HEK293T (cell line): Measurements from ENCODE around the gene RETREG2.

Experiments used
- BHLHE40 ChIP-seq: fragments of 450-650 bp; IDR thresholded peaks from 2 replicates; pipeline ENCODE4 v1.6.1; 2016; ENCODE audit warnings: mild to moderate bottlenecking, moderate library complexity, borderline replicate concordance
- ELF4 ChIP-seq: fragments of 450-650 bp; IDR thresholded peaks from 2 replicates; pipeline ENCODE4 v1.6.1; 2017; ENCODE audit warnings: antibody characterized with exemption
- FOXA1 ChIP-seq: fragments of 450-650 bp; IDR thresholded peaks from 2 replicates; pipeline ENCODE4 v1.6.1; 2016; ENCODE audit warnings: mild to moderate bottlenecking
- FOXK2 ChIP-seq: fragments of 450-650 bp; IDR thresholded peaks from 2 replicates; pipeline ENCODE4 v1.6.1; 2016; ENCODE audit warnings: mild to moderate bottlenecking
- FOXM1 ChIP-seq: fragments of 450-650 bp; IDR thresholded peaks from 2 replicates; pipeline ENCODE4 v1.6.1; 2017; ENCODE audit warnings: mild to moderate bottlenecking, borderline replicate concordance
- HDGF ChIP-seq: fragments of 450-650 bp; IDR thresholded peaks from 2 replicates; pipeline ENCODE4 v1.6.1; 2017; ENCODE audit warnings: antibody characterized with exemption, borderline replicate concordance
- L3MBTL2 ChIP-seq: fragments of 450-650 bp; conservative IDR thresholded peaks from 2 replicates; pipeline ENCODE4 v1.6.1; 2016; ENCODE audit warnings: mild to moderate bottlenecking
- SP1 ChIP-seq: fragments of 450-650 bp; IDR thresholded peaks from 2 replicates; pipeline ENCODE4 v1.6.1; 2017
- SUZ12 ChIP-seq: fragments of 450-650 bp; IDR thresholded peaks from 2 replicates; pipeline ENCODE4 v1.6.1; 2016; ENCODE audit warnings: mild to moderate bottlenecking
- TARDBP ChIP-seq: fragments of 450-650 bp; IDR thresholded peaks from 2 replicates; pipeline ENCODE4 v1.6.1; 2016
- ZNF384 ChIP-seq: fragments of 450-650 bp; IDR thresholded peaks from 2 replicates; pipeline ENCODE4 v1.6.1; 2016
- TF ChIP-seq, protein P1 (sequence below): fragments of 450-650 bp; IDR thresholded peaks from 2 replicates; pipeline ENCODE4 v1.6.1; 2016

DNA sequence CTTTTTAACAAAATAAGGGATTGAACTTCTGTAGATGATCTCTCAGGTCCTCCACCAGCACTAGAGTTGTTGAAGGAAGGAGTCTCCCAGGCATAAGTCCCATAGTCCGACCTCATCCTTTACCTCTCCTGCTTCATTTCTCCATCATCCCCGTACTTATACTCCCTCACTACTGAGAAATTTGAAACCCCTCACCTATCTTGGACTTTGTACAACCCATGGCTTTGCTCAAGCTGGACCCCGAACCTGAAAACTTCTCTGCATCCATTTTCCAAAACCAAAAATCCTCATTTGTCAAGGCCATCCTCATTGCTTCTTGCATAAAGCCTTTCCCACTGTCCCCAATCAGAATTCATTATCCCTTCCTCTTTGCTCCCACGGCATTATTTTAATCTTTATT lies 17.0 kb upstream of the RETREG2 start:
- TF ChIP-seq TARDBP = no peak
- TF ChIP-seq FOXA1 = no peak
- TF ChIP-seq BHLHE40 = no peak
- no peak for TF ChIP-seq ELF4
- TF ChIP-seq SP1 = no peak
- TF ChIP-seq L3MBTL2 = no peak
- no peak for TF ChIP-seq SUZ12
- TF ChIP-seq, protein P1, sequence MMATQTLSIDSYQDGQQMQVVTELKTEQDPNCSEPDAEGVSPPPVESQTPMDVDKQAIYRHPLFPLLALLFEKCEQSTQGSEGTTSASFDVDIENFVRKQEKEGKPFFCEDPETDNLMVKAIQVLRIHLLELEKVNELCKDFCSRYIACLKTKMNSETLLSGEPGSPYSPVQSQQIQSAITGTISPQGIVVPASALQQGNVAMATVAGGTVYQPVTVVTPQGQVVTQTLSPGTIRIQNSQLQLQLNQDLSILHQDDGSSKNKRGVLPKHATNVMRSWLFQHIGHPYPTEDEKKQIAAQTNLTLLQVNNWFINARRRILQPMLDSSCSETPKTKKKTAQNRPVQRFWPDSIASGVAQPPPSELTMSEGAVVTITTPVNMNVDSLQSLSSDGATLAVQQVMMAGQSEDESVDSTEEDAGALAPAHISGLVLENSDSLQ = no peak
- TF ChIP-seq ZNF384 = no peak
- TF ChIP-seq HDGF = no peak
- no peak for TF ChIP-seq FOXM1
- no peak for TF ChIP-seq FOXK2
